Neural cell (in vitro differentiated cells): ENCODE data around the gene DKK2. TPM values are rescaled to one million over a fixed set of nuclear protein-coding genes. Genes with fewer than 3 reads are reported as not detected.

Source experiments
- H2AFZ ChIP-seq: fragments of 200-600, 300-800 bp; sonication (generic), shearing (Covaris generic); 2 replicates; pipeline ENCODE4 v1.6.0; 2014; ENCODE audit warnings: low read depth, mild to moderate bottlenecking, antibody characterized with exemption, low read length, moderate library complexity
- H3F3A ChIP-seq: fragments of 200-600 bp; shearing (Covaris generic); 2 replicates; pipeline ENCODE4 v1.6.1; 2016; ENCODE audit warnings: mild to moderate bottlenecking, moderate library complexity, mixed read lengths, antibody characterized with exemption, low read length; ENCODE audit not compliant: insufficient read depth, poor library complexity, severe bottlenecking
- H3K27ac ChIP-seq: fragments of 200-600, 300-800 bp; sonication (generic), shearing (Covaris generic); 2 replicates; pipeline ENCODE4 v1.5.1; 2014; ENCODE audit warnings: mild to moderate bottlenecking, low read length, moderate library complexity
- H3K27me3 ChIP-seq: fragments of 300-800, 200-600 bp; sonication (generic), shearing (Covaris generic); 2 replicates; pipeline ENCODE4 v1.6.0; 2014; ENCODE audit warnings: mild to moderate bottlenecking, low read depth, low read length, moderate library complexity; ENCODE audit not compliant: insufficient read depth
- H3K36me3 ChIP-seq: fragments of 300-800, 200-600 bp; sonication (generic), shearing (Covaris generic); 2 replicates; pipeline ENCODE4 v1.5.1; 2014; ENCODE audit warnings: mild to moderate bottlenecking, antibody characterized with exemption, low read length, moderate library complexity; ENCODE audit not compliant: insufficient read depth
- H3K4me2 ChIP-seq: fragments of 300-800, 200-600 bp; sonication (generic), shearing (Covaris generic); 2 replicates; pipeline ENCODE4 v1.6.0; 2014; ENCODE audit warnings: mild to moderate bottlenecking, low read length
- H3K4me3 ChIP-seq: fragments of 300-800, 200-600 bp; sonication (generic), shearing (Covaris generic); 2 replicates; pipeline ENCODE4 v1.5.1; 2014; ENCODE audit warnings: mild to moderate bottlenecking, low read length, moderate library complexity
- H3K79me2 ChIP-seq: fragments of 200-600 bp; shearing (Covaris generic); replicated peaks from 2 replicates; pipeline ENCODE4 v1.6.0; 2014; ENCODE audit warnings: mild to moderate bottlenecking, low read length, moderate library complexity; ENCODE audit not compliant: insufficient read depth
- H3K9ac ChIP-seq: fragments of 300-800, 200-600 bp; sonication (generic), shearing (Covaris generic); 2 replicates; pipeline ENCODE4 v1.6.1; 2016; ENCODE audit warnings: mild to moderate bottlenecking, low read length, mixed read lengths
- H3K9me2 ChIP-seq: fragments of 200-600 bp; shearing (Covaris generic); 2 replicates; pipeline ENCODE4 v1.6.1; 2016; ENCODE audit warnings: mild to moderate bottlenecking, low read length, mixed read lengths; ENCODE audit not compliant: insufficient read depth
- H3K9me3 ChIP-seq: fragments of 200-600, 300-800 bp; sonication (generic), shearing (Covaris generic); 2 replicates; pipeline ENCODE4 v1.6.1; 2016; ENCODE audit warnings: mild to moderate bottlenecking, mixed run types, low read length, moderate library complexity, mixed read lengths
- H4K20me1 ChIP-seq: fragments of 200-600 bp; shearing (Covaris generic); 2 replicates; pipeline ENCODE4 v1.6.1; 2016; ENCODE audit warnings: mild to moderate bottlenecking, mixed run types; ENCODE audit not compliant: insufficient read depth
- CTCF ChIP-seq: fragments of 450-650 bp; IDR thresholded peaks from 2 replicates; pipeline ENCODE4 v1.5.1; 2014; ENCODE audit warnings: antibody characterized with exemption, mild to moderate bottlenecking, moderate library complexity; ENCODE audit not compliant: poor library complexity, severe bottlenecking
- EP300 ChIP-seq: fragments of 450-650 bp; conservative IDR thresholded peaks from 2 replicates; pipeline ENCODE4 v1.6.1; 2014; ENCODE audit warnings: antibody characterized with exemption, mild to moderate bottlenecking, moderate library complexity; ENCODE audit not compliant: poor library complexity, severe bottlenecking
- EZH2 ChIP-seq: fragments of 200-600, 300-800 bp; shearing (Covaris generic), sonication (generic); IDR thresholded peaks from 2 replicates; pipeline ENCODE4 v1.6.1; 2014; ENCODE audit warnings: antibody characterized with exemption, low read length, borderline replicate concordance, mild to moderate bottlenecking; ENCODE audit not compliant: insufficient read depth, poor library complexity, severe bottlenecking
- RAD21 ChIP-seq: fragments of 450-650 bp; conservative IDR thresholded peaks from 2 replicates; pipeline ENCODE4 v1.6.1; 2014; ENCODE audit warnings: antibody characterized with exemption, mild to moderate bottlenecking, moderate library complexity
- SMC3 ChIP-seq: fragments of 450-650 bp; conservative IDR thresholded peaks from 2 replicates; pipeline ENCODE4 v1.6.1; 2014; ENCODE audit warnings: antibody characterized with exemption, mild to moderate bottlenecking, moderate library complexity; ENCODE audit not compliant: poor library complexity
- polyA plus RNA-seq: library from polyadenylated mRNA; depleted of rRNA; stranded (reverse); fragments of >200 nt; gene quantifications from 2 replicates; pipeline ENCODE4 v1.2.3, GENCODE V29; 2014
- TF ChIP-seq, protein P1 (sequence below): IDR thresholded peaks from 2 replicates; pipeline ENCODE4 v1.6.1; 2012; ENCODE audit warnings: borderline replicate concordance

DKK2 gene
- polyA plus RNA-seq, 1 donor from 2014 or later: 0.33 TPM

DNA sequence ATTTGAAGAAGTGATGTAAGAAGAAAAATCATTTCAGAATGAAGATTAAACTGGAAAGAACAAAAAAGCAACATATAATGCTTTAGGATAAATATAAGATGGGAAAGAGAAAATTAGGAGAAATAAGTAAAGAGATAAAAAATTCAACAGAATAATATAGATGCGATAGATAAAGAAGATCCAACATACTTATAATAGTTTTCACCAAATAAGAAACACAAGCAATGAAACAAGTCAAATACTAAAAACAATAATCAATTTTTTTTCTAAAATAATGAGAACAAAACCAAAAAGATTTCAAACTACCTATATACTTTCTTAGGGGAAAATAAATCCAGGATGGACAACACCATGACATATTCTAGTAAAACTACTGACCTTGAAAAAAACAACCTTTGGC lies 10.1 kb upstream of the DKK2 start:
- Histone ChIP-seq H2AFZ (no peak overlapping the region), H3K9me2 (no peaks in the 10 kb centered on the region), H3K36me3 (no peaks in the 10 kb centered on the region), H3K9ac (no peak overlapping the region), H3K79me2 (no peaks in the 10 kb centered on the region), H3K4me3 (no peak overlapping the region), H3K27ac (no peak overlapping the region), H4K20me1 (no peaks in the 10 kb centered on the region), H3K4me2 (no peak overlapping the region), H3K27me3 (no peaks in the 10 kb centered on the region), H3K9me3 (no peaks in the 10 kb centered on the region), H3F3A (no peaks in the 10 kb centered on the region)
- no peak for TF ChIP-seq EP300
- TF ChIP-seq CTCF: no peak
- TF ChIP-seq, protein P1, sequence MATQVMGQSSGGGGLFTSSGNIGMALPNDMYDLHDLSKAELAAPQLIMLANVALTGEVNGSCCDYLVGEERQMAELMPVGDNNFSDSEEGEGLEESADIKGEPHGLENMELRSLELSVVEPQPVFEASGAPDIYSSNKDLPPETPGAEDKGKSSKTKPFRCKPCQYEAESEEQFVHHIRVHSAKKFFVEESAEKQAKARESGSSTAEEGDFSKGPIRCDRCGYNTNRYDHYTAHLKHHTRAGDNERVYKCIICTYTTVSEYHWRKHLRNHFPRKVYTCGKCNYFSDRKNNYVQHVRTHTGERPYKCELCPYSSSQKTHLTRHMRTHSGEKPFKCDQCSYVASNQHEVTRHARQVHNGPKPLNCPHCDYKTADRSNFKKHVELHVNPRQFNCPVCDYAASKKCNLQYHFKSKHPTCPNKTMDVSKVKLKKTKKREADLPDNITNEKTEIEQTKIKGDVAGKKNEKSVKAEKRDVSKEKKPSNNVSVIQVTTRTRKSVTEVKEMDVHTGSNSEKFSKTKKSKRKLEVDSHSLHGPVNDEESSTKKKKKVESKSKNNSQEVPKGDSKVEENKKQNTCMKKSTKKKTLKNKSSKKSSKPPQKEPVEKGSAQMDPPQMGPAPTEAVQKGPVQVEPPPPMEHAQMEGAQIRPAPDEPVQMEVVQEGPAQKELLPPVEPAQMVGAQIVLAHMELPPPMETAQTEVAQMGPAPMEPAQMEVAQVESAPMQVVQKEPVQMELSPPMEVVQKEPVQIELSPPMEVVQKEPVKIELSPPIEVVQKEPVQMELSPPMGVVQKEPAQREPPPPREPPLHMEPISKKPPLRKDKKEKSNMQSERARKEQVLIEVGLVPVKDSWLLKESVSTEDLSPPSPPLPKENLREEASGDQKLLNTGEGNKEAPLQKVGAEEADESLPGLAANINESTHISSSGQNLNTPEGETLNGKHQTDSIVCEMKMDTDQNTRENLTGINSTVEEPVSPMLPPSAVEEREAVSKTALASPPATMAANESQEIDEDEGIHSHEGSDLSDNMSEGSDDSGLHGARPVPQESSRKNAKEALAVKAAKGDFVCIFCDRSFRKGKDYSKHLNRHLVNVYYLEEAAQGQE: no peak
- no peak for TF ChIP-seq SMC3
- TF ChIP-seq RAD21: no peak

GRCh38 chr4:107044170-107044569 lies 8.1 kb upstream of the DKK2 start:
- no peak overlapping the region for H3K9ac ChIP-seq
- no peak overlapping the region for H3K27ac ChIP-seq
- no peaks in the 10 kb centered on the region for H3K27me3 ChIP-seq
- no peaks in the 10 kb centered on the region for H3F3A ChIP-seq
- H4K20me1 ChIP-seq: no peaks in the 10 kb centered on the region
- H3K4me2 ChIP-seq: no peak overlapping the region
- no peaks in the 10 kb centered on the region for H3K9me3 ChIP-seq
- H3K4me3 ChIP-seq: no peak overlapping the region
- TF ChIP-seq EZH2 (no peak), EP300 (no peak)
- H2AFZ ChIP-seq: no peak overlapping the region
- no peaks in the 10 kb centered on the region for H3K79me2 ChIP-seq
- H3K36me3 ChIP-seq: no peaks in the 10 kb centered on the region
- H3K9me2 ChIP-seq: no peaks in the 10 kb centered on the region

- H3K79me2 ChIP-seq: no peaks in the 10 kb centered on the region
- H3K9me3 ChIP-seq: no peaks in the 10 kb centered on the region
- peak overlapping the region; percentile 23 for H2AFZ ChIP-seq
- H3K36me3 ChIP-seq: no peaks in the 10 kb centered on the region
- H3K27ac ChIP-seq: no peak overlapping the region
- peaks cover 58% of the 10 kb centered on the region for H3K27me3 ChIP-seq
- H3F3A ChIP-seq: no peaks in the 10 kb centered on the region
- peak overlapping the region; percentile 69 for H3K4me3 ChIP-seq
- no peaks in the 10 kb centered on the region for H3K9me2 ChIP-seq
- peak; percentile 78 for TF ChIP-seq CTCF
- TF ChIP-seq, protein P1: no peak
- peak; percentile 62 for TF ChIP-seq SMC3
- TF ChIP-seq RAD21: peak; percentile 65
- no peaks in the 10 kb centered on the region for H4K20me1 ChIP-seq
- H3K4me2 ChIP-seq: peak overlapping the region; percentile 96
- H3K9ac ChIP-seq: peak overlapping the region; percentile 19
These were observed 1.1 kb upstream of the DKK2 start for GRCh38 chr4:107037199-107037584.
